ENCODE measurements around the gene HEPACAM2.

Gene HEPACAM2

GRCh38 chr7:93202594-93203250 is 23.5 kb downstream of the HEPACAM2 start:
- no peak for DNase-seq

- DNase-seq = no peak
These were observed 27.8 kb downstream of the HEPACAM2 start for GRCh38 chr7:93198472-93198871.

DNA sequence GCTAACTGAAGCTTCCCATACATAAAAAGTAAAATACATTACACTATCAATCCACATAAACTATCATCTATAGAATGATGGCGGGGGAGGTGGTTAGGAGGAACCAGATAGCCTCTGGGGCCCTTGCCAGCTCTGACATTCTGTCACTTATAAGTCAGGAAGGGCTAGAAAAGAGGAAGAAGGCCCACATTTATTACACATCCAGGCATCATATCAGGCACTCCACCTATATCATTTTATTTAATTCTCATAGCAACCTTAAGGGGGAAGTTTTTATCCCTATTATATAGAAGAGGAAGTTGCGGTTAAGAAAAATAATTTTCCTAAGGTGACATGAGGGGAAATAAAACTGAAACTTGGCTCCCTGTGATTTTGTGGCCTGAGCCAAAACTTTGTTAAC is 29.9 kb downstream of the HEPACAM2 start:
- DNase-seq = no peak

- no peak for DNase-seq
These were observed 31.9 kb downstream of the HEPACAM2 start for GRCh38 chr7:93194386-93194785.

GRCh38 chr7:93188870-93189634 is 37.2 kb downstream of the HEPACAM2 start:
- DNase-seq = no peak

DNA sequence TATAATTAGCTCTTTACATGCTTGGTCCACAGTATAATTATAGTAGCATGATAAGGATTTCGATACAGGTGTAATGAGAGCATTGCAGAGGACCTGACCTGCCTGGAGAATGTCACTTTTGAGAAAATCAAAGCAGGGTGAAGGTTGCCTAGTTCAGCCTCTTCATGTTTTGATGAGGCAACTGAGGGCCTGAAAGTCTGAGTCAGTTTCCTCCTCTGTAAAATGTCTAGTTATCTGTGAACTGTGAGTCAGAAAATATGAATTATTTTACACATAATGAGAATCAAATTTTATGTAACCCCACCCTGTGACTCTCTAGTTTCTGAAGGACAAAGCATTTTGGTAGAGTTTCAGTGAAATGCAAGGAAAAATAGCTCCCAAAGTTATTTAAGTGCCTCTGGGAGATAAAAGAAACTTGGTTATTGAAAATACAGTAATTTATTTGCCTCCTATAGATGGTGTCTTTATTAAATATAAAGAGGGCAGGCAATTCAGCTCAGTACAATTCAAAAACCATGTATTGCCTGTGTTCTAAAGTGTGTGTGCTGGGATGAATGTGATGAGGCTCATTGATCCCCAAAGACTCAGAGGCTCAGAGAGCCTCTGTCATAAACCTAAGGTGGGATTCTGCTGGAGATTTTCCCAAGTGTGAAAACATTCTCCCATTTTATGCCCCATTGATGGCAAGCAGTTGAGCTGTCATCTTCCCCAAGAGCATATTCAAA is 40.8 kb downstream of the HEPACAM2 start:
- peak; percentile 61 for DNase-seq

GRCh38 chr7:93179173-93179572 is 47.1 kb downstream of the HEPACAM2 start:
- DNase-seq = no peak

DNA sequence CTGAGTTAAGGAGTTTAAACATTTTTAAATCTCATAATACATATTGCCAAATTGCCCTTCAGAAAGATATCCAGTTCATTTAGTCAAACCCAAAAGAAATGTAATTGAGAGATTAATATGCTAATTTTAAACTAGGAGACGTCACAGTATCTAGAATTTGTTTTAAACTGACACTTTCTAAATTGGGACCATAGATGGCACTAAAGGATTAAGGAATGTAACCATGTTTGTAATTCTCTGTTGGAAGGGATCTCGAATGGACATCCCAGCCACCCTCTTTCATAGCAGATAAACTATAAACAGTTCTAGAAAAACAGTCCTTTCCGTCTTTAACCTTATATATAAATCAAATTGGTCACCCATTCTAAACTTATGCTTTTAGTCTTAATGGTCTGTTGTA is 48.1 kb downstream of the HEPACAM2 start:
- DNase-seq = no peak

DNA sequence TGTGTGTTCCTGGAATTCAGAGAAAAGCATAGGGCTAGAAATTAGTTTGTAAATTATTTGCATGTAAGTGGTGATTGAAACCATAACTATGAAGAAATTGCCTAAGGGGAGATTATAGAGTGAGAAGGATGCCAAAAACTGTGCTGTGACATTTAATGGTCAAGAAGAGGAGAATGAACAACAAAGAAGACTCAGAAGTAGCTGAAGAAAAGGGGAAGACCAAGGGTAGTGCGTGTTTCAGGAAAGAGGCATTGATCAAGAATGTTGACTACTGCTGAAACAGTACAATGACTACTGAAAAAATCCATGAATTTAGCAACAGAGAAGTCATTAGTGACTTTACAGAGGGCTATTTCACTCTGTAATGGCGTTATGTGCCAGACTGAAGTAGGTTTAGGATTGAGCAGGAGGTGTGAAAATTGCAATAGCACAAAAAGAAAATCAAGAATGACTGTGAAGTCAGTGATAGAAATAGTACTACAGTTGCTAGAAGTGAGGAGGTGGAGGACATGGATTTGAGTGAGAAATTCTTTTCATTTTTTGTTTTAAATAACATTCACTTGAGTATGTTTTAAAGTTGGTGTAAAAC is 49.2 kb downstream of the HEPACAM2 start:
- no peak for DNase-seq

DNA sequence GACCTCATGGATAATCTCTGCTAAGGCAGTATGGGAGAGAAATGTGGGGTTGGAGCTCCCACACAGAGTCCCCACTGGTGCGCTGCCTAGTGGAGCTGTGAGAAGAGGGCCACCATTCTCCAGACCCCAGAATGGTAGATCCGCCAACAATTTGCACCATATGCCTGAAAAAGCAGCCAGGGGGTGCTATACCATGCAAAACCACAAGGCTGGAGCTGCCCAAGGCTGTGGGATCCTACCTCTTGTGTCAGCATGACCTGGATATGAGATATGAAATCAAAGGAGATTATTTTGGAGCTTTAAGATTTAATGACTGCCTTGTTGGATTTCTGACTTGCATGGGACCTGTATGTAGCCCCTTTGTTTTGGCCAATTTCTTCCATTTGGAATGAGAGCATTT is 51.0 kb downstream of the HEPACAM2 start:
- no peak for DNase-seq

DNA sequence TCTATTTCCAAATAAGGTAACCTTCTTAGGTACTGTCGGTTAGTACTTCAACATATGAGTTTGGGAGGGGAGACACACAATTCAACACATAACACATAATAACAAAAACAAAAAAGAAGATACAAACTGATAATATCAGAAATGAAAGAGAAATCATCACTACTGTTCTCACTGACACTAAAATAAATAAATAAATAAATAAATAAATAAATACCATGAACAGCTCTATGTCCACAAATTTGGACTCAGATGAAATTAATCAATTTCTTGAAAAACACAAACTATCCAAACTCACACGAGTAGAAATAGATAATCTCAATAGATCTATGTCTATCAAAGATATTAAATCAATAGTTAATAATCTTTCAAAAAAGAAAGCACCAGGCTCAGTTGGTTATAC is 53.6 kb downstream of the HEPACAM2 start:
- DNase-seq = no peak

DNA sequence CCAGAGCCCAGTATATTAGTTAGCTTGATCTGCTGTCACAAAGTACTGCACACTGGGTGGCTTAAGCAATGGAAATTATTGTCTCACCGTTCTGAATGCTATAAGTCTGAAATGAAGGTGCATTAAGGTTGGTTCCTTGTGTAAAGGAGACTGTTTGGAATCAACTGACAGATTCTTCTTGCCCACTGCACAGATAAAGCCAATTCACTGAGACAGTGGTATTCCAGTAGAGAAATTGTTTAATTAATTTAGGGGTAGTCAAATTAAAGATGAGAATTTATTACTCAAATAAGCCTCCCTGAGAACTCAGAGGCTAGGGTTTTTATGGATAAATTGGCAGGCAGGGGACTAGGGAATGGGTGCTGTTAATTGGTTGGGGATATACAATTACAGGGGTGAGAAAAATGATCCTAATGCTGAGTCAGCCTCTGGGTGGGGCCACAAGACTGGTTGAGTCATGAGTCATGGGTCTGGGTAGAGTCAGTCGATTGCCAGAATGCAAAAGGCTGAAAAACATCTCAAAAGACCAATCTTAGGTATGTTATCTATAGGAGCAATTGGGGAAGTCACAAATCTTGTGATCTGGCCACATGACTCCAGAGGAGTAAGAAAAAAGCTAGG is 54.6 kb downstream of the HEPACAM2 start:
- no peak for DNase-seq

DNA sequence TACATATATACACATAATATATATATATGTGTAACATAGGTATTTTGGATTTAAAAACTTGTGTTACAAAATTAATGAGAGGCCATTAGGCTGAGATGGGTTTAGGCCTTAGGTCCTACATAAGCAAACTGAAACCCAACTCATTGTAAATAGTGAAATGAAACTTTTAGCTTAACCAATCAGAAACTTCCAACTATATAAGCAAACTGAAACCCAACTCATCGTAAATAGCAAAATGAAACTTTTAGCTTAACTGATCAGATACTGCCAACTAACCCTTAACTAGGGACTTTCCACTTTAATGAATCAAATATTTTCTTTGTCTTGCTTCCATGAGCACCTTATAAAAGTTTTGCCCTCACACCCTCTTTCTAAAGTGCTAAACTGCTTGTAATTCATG is 60.8 kb downstream of the HEPACAM2 start:
- peak; percentile 32 for DNase-seq

DNA sequence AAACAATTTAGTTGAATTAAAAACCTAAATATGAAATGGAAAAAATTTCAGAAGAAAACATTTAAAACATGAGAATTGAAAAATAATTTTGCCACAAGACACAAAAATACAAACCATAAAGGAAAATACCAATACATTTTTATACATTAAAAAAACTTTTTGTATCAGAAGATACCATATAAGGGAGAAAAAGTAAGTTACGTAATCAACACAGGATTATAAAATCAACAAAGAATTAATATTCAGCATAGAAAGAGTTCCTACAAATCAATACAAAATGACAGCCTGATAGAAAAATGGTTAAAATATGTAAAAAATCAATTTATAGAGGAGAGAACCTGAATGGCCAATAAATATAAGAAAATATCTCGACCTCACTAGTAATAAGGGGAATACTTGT is 61.5 kb downstream of the HEPACAM2 start:
- DNase-seq = no peak

GRCh38 chr7:93161181-93161762 is 65.0 kb downstream of the HEPACAM2 start:
- no peak for DNase-seq

- no peak for DNase-seq
These were observed 65.9 kb downstream of the HEPACAM2 start for GRCh38 chr7:93160410-93160809.

DNA sequence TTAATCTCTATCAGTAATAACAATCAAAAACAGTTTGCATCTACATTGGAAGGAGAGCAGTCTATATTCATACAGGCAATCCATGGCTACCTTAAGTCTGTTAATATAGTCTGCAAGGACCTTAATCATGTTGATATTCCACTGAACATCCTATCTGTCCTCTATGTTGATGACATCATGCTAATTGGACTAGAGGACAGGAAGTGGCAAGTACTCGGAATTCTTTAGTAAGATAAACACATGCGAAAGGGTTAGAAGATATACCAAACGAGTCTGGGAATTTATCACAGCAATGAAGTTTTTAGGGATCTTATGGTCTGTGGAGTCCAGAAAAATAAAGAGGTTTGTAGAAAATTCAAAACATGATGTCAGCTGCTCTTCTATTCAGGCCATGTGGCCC is 66.8 kb downstream of the HEPACAM2 start:
- DNase-seq = no peak

DNA sequence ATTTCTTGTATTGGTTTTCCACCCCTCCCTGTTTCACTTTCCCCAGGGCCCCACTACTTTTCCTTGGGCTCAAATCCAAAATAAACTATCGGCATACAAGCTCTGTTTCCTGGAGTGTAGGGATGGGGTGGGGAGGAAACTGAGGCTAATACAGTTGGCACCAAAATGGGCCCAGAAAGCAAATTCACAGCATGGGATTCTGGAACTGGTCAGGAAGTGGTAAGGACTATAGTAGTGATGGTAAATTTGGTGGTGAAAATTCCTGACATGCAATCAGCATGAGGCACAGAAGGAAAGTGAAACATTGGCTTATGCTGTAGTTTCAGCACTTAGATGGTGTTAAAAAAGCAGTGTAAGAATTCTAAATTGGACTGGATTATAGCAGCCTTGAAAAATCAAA is 69.4 kb downstream of the HEPACAM2 start:
- no peak for DNase-seq

DNA sequence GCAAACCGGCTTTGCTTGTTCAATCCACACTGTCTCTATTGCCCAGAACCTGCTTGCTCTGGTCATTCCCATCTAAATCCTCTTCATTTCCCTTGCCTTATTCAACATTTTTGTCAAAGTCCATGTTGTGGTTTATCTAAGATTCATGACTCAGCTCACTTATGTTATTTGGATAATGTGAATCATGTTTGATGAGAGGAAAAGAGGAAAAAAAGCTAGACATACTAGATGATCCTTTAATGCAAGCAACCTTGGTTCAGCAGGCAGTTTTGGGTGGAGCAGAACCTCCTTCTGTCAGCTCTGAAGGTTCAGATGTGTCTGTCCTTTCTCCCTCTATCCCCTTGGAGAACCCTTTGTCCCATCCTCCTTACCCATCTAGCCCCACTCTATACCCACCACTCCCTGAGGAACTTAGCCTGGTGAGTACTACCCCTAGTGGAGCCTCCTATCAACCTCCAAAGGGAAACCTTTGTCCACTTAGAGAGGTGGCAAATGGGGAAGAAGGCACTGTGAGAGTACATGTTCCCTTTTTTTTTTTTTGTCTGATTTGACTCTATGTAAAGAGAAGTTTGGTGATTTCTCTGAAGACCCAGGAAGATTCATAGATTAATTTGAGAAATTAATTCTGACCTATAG is 76.0 kb downstream of the HEPACAM2 start:
- no peak for DNase-seq

DNA sequence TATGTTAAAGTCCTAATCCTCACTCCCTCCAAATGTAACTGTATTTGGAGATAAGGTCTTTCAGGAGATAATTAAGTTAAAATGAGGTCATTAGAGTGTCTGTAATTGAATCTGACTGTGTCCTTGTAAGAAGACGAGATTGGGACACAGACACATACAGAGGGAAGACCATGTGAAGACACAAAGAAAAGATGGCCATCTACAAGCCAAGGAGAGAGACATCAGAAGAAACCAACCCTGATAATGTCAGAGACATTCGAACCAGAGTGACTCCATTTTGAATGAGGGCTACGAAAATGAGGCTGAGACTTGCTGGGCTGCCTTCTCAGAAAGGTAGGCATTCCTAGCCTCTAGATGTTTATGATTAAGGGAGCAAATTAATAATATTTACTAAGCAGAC is 77.5 kb downstream of the HEPACAM2 start:
- no peak for DNase-seq

- peak; percentile 38 for DNase-seq
These were observed 78.1 kb downstream of the HEPACAM2 start, which contains the start of gene SAMD9L for GRCh38 chr7:93148144-93148543. Gene SAMD9L (minus strand): TSS chr7:93148385. CDS start chr7:93135971, 12,414 bp downstream.

GRCh38 chr7:93147363-93147762 is 78.9 kb downstream of the HEPACAM2 start:
- peak; percentile 61 for DNase-seq
